ENCODE results near the gene ARHGEF3.

The ARHGEF3 gene

DNA sequence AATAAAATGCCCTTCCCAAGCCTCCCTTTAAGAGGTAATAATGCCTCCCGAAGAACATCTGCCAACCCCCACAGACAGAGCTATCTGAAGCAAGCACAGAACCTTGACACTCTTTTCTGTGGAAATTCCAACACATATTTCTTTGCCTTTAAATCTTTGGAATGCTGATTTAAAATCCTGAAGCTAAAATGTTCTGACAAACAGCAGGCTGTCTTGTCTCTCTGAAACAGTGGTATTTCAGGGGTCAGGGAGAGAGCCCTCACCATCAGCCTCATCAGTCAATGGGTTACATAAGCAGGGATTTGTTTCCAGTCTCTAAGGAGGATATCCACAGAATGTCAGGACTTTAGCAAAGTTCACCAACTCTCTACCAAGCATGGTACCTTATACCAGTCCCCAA, 27.8 kb upstream of the ARHGEF3 start:
- no peak overlapping the region for H3K4me3 ChIP-seq (ENCODE audit: insufficient read length, low read depth)
- DNase-seq (ENCODE audit: low read depth, low spot score) = no peak
- H3K4me1 ChIP-seq (ENCODE audit: insufficient read depth, insufficient read length) = no peaks in the 10 kb centered on the region
- no peak overlapping the region for H3K9ac ChIP-seq (ENCODE audit: insufficient read length, low read depth)
- H3K9me3 ChIP-seq (ENCODE audit: insufficient read depth, low read length) = no peaks in the 10 kb centered on the region
- no peaks in the 10 kb centered on the region for H3K36me3 ChIP-seq (ENCODE audit: insufficient read depth, insufficient read length, low read length)
- TF ChIP-seq YY1 (IDR thresholded peaks at IDR 0.05; ENCODE audit: insufficient read depth, insufficient read length) = no peak
- no peak for TF ChIP-seq ZNF274 (IDR thresholded peaks at IDR 0.05; ENCODE audit: low read depth, low read length)
- TF ChIP-seq SUZ12 (IDR thresholded peaks at IDR 0.05; ENCODE audit: extremely low read depth, insufficient read depth, insufficient read length) = no peak
- H3K27me3 ChIP-seq (ENCODE audit: insufficient read depth, insufficient read length) = no peaks in the 10 kb centered on the region

DNA sequence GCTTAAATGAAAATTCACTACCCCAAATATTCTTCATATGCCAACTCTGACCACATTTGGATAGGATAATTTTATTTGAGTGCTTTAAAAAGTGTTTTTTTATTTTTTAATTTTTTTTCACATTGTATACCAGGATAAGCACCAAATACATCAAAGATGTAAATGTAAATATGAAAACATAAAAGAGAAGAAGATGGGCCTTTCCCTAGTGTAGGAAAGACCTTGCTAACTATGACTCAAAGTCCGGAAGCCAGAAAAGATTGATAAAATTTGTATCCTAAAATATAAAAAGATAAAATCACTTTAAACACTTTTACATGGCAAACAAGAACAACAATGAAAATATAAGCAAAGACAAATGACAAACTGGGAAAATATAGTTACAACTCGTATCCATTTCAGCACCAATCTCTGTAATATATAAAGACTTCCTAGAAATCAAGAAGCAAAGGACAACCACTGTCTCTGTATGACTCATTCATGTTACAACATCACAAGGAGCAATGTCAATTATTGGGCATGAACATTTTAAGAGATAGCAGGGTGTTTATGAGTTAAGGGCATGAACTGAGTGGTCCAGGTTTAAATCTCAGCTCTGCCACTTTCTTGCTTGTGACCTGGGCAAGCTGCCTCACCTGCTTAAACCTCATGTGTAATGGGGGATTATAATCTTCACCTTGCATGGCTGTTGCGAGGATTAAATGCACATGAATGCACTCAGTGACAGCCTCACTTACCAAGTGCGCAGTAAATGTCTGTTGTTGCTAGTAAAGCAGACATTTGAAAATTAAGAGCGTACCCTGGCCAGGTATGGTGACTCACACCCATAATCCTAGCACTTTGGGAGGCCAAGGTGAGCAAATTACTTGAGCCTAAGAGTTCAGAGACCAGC, 25.3 kb upstream of the ARHGEF3 start:
- no peaks in the 10 kb centered on the region for H3K36me3 ChIP-seq (ENCODE audit: insufficient read depth, insufficient read length, low read length)
- H3K4me3 ChIP-seq (ENCODE audit: insufficient read length, low read depth) = no peak overlapping the region
- DNase-seq (ENCODE audit: low read depth, low spot score) = no peak
- H3K27me3 ChIP-seq (ENCODE audit: insufficient read depth, insufficient read length) = no peaks in the 10 kb centered on the region
- H3K4me1 ChIP-seq (ENCODE audit: insufficient read depth, insufficient read length) = no peaks in the 10 kb centered on the region
- H3K9me3 ChIP-seq (ENCODE audit: insufficient read depth, low read length) = no peaks in the 10 kb centered on the region
- TF ChIP-seq ZNF274 (IDR thresholded peaks at IDR 0.05; ENCODE audit: low read depth, low read length) (no peak), SUZ12 (IDR thresholded peaks at IDR 0.05; ENCODE audit: extremely low read depth, insufficient read depth, insufficient read length) (no peak), YY1 (IDR thresholded peaks at IDR 0.05; ENCODE audit: insufficient read depth, insufficient read length) (no peak)
- no peak overlapping the region for H3K9ac ChIP-seq (ENCODE audit: insufficient read length, low read depth)

- Histone ChIP-seq H3K4me3 (ENCODE audit: insufficient read length, low read depth) (no peak overlapping the region), H3K9me3 (ENCODE audit: insufficient read depth, low read length) (no peaks in the 10 kb centered on the region), H3K9ac (ENCODE audit: insufficient read length, low read depth) (no peak overlapping the region), H3K27me3 (ENCODE audit: insufficient read depth, insufficient read length) (no peaks in the 10 kb centered on the region), H3K36me3 (ENCODE audit: insufficient read depth, insufficient read length, low read length) (no peaks in the 10 kb centered on the region), H3K4me1 (ENCODE audit: insufficient read depth, insufficient read length) (no peaks in the 10 kb centered on the region)
- TF ChIP-seq ZNF274 (IDR thresholded peaks at IDR 0.05; ENCODE audit: low read depth, low read length) (no peak), SUZ12 (IDR thresholded peaks at IDR 0.05; ENCODE audit: extremely low read depth, insufficient read depth, insufficient read length) (no peak), YY1 (IDR thresholded peaks at IDR 0.05; ENCODE audit: insufficient read depth, insufficient read length) (no peak)
- DNase-seq (ENCODE audit: low read depth, low spot score) = no peak
Observed at GRCh38 chr3:56825567-56826438, 24.1 kb upstream of the ARHGEF3 start.

- Histone ChIP-seq H3K36me3 (ENCODE audit: insufficient read depth, insufficient read length, low read length) (no peaks in the 10 kb centered on the region), H3K9me3 (ENCODE audit: insufficient read depth, low read length) (no peaks in the 10 kb centered on the region), H3K9ac (ENCODE audit: insufficient read length, low read depth) (no peak overlapping the region), H3K4me1 (ENCODE audit: insufficient read depth, insufficient read length) (no peaks in the 10 kb centered on the region), H3K27me3 (ENCODE audit: insufficient read depth, insufficient read length) (no peaks in the 10 kb centered on the region), H3K4me3 (ENCODE audit: insufficient read length, low read depth) (no peak overlapping the region)
- DNase-seq (ENCODE audit: low read depth, low spot score) = no peak
- no peak for TF ChIP-seq ZNF274 (IDR thresholded peaks at IDR 0.05; ENCODE audit: low read depth, low read length)
- TF ChIP-seq SUZ12 (IDR thresholded peaks at IDR 0.05; ENCODE audit: extremely low read depth, insufficient read depth, insufficient read length) = no peak
- TF ChIP-seq YY1 (IDR thresholded peaks at IDR 0.05; ENCODE audit: insufficient read depth, insufficient read length) = no peak
Observed at GRCh38 chr3:56823984-56824703, 22.4 kb upstream of the ARHGEF3 start.

- Histone ChIP-seq H3K9me3 (ENCODE audit: insufficient read depth, low read length) (no peaks in the 10 kb centered on the region), H3K4me3 (ENCODE audit: insufficient read length, low read depth) (no peak overlapping the region), H3K27me3 (ENCODE audit: insufficient read depth, insufficient read length) (no peaks in the 10 kb centered on the region), H3K9ac (ENCODE audit: insufficient read length, low read depth) (peak overlapping the region; percentile 39), H3K36me3 (ENCODE audit: insufficient read depth, insufficient read length, low read length) (no peaks in the 10 kb centered on the region), H3K4me1 (ENCODE audit: insufficient read depth, insufficient read length) (no peaks in the 10 kb centered on the region)
- TF ChIP-seq ZNF274 (IDR thresholded peaks at IDR 0.05; ENCODE audit: low read depth, low read length) = no peak
- no peak for TF ChIP-seq YY1 (IDR thresholded peaks at IDR 0.05; ENCODE audit: insufficient read depth, insufficient read length)
- TF ChIP-seq SUZ12 (IDR thresholded peaks at IDR 0.05; ENCODE audit: extremely low read depth, insufficient read depth, insufficient read length) = no peak
- no peak for DNase-seq (ENCODE audit: low read depth, low spot score)
Observed at GRCh38 chr3:56823421-56823926, 21.7 kb upstream of the ARHGEF3 start.

DNA sequence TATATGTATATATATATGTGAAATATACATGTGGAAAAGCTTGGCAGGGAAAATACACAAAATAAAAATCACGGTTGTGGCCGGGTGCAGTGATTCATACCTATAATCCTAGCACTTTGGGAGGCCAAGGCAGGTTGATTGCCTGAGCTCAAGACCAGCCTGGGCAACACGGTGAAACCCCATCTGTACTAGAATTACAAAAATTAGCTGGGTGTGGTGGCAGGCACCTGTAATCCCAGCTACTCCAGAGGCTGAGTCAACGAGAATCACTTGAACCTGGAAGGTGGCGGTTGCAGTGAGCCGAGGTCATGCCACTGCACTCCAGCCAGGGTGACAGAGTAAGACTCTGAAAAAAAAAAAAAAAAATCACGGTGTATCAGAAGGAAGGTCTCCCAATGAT, 20.8 kb upstream of the ARHGEF3 start:
- TF ChIP-seq ZNF274 (IDR thresholded peaks at IDR 0.05; ENCODE audit: low read depth, low read length) = no peak
- TF ChIP-seq SUZ12 (IDR thresholded peaks at IDR 0.05; ENCODE audit: extremely low read depth, insufficient read depth, insufficient read length) = no peak
- TF ChIP-seq YY1 (IDR thresholded peaks at IDR 0.05; ENCODE audit: insufficient read depth, insufficient read length) = no peak

More for the DNA sequence above, 20.8 kb upstream of the ARHGEF3 start:
- no peak for DNase-seq (ENCODE audit: low read depth, low spot score)
- Histone ChIP-seq H3K9ac (ENCODE audit: insufficient read length, low read depth) (no peak overlapping the region), H3K36me3 (ENCODE audit: insufficient read depth, insufficient read length, low read length) (no peaks in the 10 kb centered on the region), H3K4me1 (ENCODE audit: insufficient read depth, insufficient read length) (no peaks in the 10 kb centered on the region), H3K9me3 (ENCODE audit: insufficient read depth, low read length) (no peaks in the 10 kb centered on the region), H3K4me3 (ENCODE audit: insufficient read length, low read depth) (no peak overlapping the region), H3K27me3 (ENCODE audit: insufficient read depth, insufficient read length) (no peaks in the 10 kb centered on the region)

Data from NT2/D1 (cell line).